ENCODE measurements around the gene IRAK2. TPM values are rescaled to one million over a fixed set of nuclear protein-coding genes. Genes with fewer than 3 reads are reported as not detected.

Gene IRAK2
- total RNA-seq, 2 donors from 2014 or later, result 0.99 to 3.9 TPM

- Histone ChIP-seq H3K4me1 (peaks cover 13% of the 10 kb centered on the region), H3K4me3 (no peak overlapping the region), H3K27me3 (no peaks in the 10 kb centered on the region), H3K9me3 (no peaks in the 10 kb centered on the region), H3K27ac (no peak overlapping the region), H3K36me3 (replicated peaks in 1 of 2; ENCODE audit: insufficient read depth in 1 of 2, low read depth in 2 of 2) (peaks cover 6 to 19% of the 10 kb centered on the region in 2 donors)
- intact Hi-C loops (cut with DNase I), result no loop called here
- 81 to 82% methylated on average over 5 of the region's 5 CpGs for WGBS, 2 donors
- TF ChIP-seq, protein P1, sequence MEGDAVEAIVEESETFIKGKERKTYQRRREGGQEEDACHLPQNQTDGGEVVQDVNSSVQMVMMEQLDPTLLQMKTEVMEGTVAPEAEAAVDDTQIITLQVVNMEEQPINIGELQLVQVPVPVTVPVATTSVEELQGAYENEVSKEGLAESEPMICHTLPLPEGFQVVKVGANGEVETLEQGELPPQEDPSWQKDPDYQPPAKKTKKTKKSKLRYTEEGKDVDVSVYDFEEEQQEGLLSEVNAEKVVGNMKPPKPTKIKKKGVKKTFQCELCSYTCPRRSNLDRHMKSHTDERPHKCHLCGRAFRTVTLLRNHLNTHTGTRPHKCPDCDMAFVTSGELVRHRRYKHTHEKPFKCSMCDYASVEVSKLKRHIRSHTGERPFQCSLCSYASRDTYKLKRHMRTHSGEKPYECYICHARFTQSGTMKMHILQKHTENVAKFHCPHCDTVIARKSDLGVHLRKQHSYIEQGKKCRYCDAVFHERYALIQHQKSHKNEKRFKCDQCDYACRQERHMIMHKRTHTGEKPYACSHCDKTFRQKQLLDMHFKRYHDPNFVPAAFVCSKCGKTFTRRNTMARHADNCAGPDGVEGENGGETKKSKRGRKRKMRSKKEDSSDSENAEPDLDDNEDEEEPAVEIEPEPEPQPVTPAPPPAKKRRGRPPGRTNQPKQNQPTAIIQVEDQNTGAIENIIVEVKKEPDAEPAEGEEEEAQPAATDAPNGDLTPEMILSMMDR (IDR thresholded peaks at IDR 0.05), result no peak
- no peak for TF ChIP-seq POLR2A (IDR thresholded peaks at IDR 0.05)
- no peak for DNase-seq
- no peak for ATAC-seq
These were observed 115.4 kb downstream of the IRAK2 start for GRCh38 chr3:10280177-10280529.

DNA sequence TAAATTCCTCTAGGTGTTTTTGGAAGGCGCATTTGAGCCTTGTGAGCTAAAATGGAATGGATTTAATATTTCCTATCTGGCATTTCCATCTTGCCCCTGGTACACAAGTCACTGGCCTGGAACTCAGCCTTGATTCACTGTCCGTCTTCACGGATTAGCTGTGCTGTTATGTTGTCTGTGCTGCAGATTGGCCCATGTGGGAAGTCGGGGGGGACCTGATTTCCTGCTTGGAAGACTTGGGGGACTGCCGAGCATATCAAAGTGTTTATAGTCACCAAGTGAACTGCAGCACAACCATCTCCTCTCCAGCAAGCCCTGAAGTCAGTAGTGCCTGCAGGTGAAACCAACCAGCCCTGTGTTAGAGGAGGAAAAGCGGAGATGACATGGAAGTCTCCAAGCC lies 115.9 kb downstream of the IRAK2 start:
- Histone ChIP-seq H3K36me3 (replicated peaks in 1 of 2; ENCODE audit: insufficient read depth in 1 of 2, low read depth in 2 of 2) (peaks cover 6 to 19% of the 10 kb centered on the region in 2 donors), H3K4me1 (peaks cover 10% of the 10 kb centered on the region), H3K27ac (no peak overlapping the region), H3K9me3 (no peaks in the 10 kb centered on the region), H3K4me3 (no peak overlapping the region), H3K27me3 (no peaks in the 10 kb centered on the region)
- DNase-seq (no peak), ATAC-seq (no peak)
- intact Hi-C loops (cut with DNase I), result no loop called here
- TF ChIP-seq, protein P1 (IDR thresholded peaks at IDR 0.05), result no peak
- no peak for TF ChIP-seq POLR2A (IDR thresholded peaks at IDR 0.05)
- 88 to 93% methylated on average over 6 of the region's 6 CpGs for WGBS, 2 donors

- H3K36me3 ChIP-seq (replicated peaks in 1 of 2; ENCODE audit: insufficient read depth in 1 of 2, low read depth in 2 of 2), result peaks cover 6 to 19% of the 10 kb centered on the region in 2 donors
- intact Hi-C loops (cut with DNase I), result no loop called here
- no peaks in the 10 kb centered on the region for H3K9me3 ChIP-seq
- WGBS, 2 donors, result 89 to 92% methylated on average over 5 of the region's 5 CpGs
- H3K27ac ChIP-seq, result no peak overlapping the region
- TF ChIP-seq, protein P1 (IDR thresholded peaks at IDR 0.05), result no peak
- TF ChIP-seq POLR2A (IDR thresholded peaks at IDR 0.05), result no peak
- no peaks in the 10 kb centered on the region for H3K27me3 ChIP-seq
- DNase-seq (no peak), ATAC-seq (no peak)
- H3K4me1 ChIP-seq, result peaks cover 10% of the 10 kb centered on the region
- no peak overlapping the region for H3K4me3 ChIP-seq
These were observed 117.2 kb downstream of the IRAK2 start for GRCh38 chr3:10281951-10282350.

GRCh38 chr3:10283638-10284037 lies 118.9 kb downstream of the IRAK2 start:
- H3K4me1 ChIP-seq, result peaks cover 10% of the 10 kb centered on the region
- peak; percentile 72 to 92 (median 90) for DNase-seq
- H3K36me3 ChIP-seq (replicated peaks in 1 of 2; ENCODE audit: insufficient read depth in 1 of 2, low read depth in 2 of 2), result peaks cover 6 to 14% of the 10 kb centered on the region in 2 donors
- no peak overlapping the region for H3K4me3 ChIP-seq
- TF ChIP-seq, protein P1 (IDR thresholded peaks at IDR 0.05), result no peak
- no peak for TF ChIP-seq POLR2A (IDR thresholded peaks at IDR 0.05)
- WGBS, 2 donors, result 34 to 57% methylated on average over 3 to 5 of the region's 5 CpGs
- no peaks in the 10 kb centered on the region for H3K9me3 ChIP-seq
- intact Hi-C loops (cut with DNase I), result no loop called here
- ATAC-seq, result peak; percentile 61
- no peak overlapping the region for H3K27ac ChIP-seq
- H3K27me3 ChIP-seq, result no peaks in the 10 kb centered on the region

GRCh38 chr3:10284496-10284895 lies 119.8 kb downstream of the IRAK2 start:
- peaks cover 6 to 11% of the 10 kb centered on the region in 2 donors for H3K36me3 ChIP-seq (replicated peaks in 1 of 2; ENCODE audit: insufficient read depth in 1 of 2, low read depth in 2 of 2)
- DNase-seq, result no peak
- WGBS, 2 donors, result 73 to 92% methylated on average over 5 to 9 of the region's 9 CpGs

More at GRCh38 chr3:10284496-10284895, 119.8 kb downstream of the IRAK2 start:
- Histone ChIP-seq H3K4me1 (peaks cover 10% of the 10 kb centered on the region), H3K27ac (no peak overlapping the region), H3K27me3 (no peaks in the 10 kb centered on the region), H3K9me3 (no peaks in the 10 kb centered on the region), H3K4me3 (no peak overlapping the region)
- no peak for ATAC-seq
- intact Hi-C loops (cut with DNase I), result no loop called here
- no peak for TF ChIP-seq POLR2A (IDR thresholded peaks at IDR 0.05)
- TF ChIP-seq, protein P1 (IDR thresholded peaks at IDR 0.05), result no peak

Measured in body of pancreas (tissue), 4 donors.